Mesenchymal stem cell (in vitro differentiated cells and primary cell): ENCODE measurements around the gene AACS.

ENCODE experiments used
- DNase-seq: peaks from one replicate; pipeline ENCODE4 v3.0.0-alpha.2; 2013
- H2AFZ ChIP-seq: one replicate; pipeline ENCODE4 v1.6.1; 2013; ENCODE audit warnings: low read depth, mild to moderate bottlenecking, control low read depth, inconsistent platforms, low read length, moderate library complexity
- H2AK5ac ChIP-seq: 2 replicates; pipeline ENCODE4 v1.6.1; 2013; ENCODE audit warnings: low read length, moderate library complexity, mild to moderate bottlenecking, inconsistent platforms; ENCODE audit not compliant: severe bottlenecking
- H2BK120ac ChIP-seq: one replicate; pipeline ENCODE4 v1.6.1; 2013; ENCODE audit warnings: low read depth, mild to moderate bottlenecking, inconsistent platforms, low read length, moderate library complexity
- H2BK12ac ChIP-seq, 2 experiments: one replicate each; pipeline ENCODE4 v1.6.1; 2013; ENCODE audit warnings: inconsistent platforms in 2 of 2, low read length in 2 of 2, mild to moderate bottlenecking in 2 of 2, moderate library complexity in 2 of 2, control low read depth in 1 of 2
- H2BK15ac ChIP-seq: one replicate; pipeline ENCODE4 v1.6.1; 2013; ENCODE audit warnings: mild to moderate bottlenecking, low read depth, inconsistent platforms; ENCODE audit not compliant: poor library complexity, severe bottlenecking
- H2BK5ac ChIP-seq: 2 replicates; pipeline ENCODE4 v1.6.1; 2013; ENCODE audit warnings: low read depth, mild to moderate bottlenecking, low read length, control low read depth, inconsistent platforms; ENCODE audit not compliant: poor library complexity, severe bottlenecking
- H3K14ac ChIP-seq, 2 experiments: one replicate each; pipeline ENCODE4 v1.6.1; 2013; ENCODE audit warnings: inconsistent platforms in 2 of 2, low read length in 2 of 2, control low read depth in 1 of 2, mild to moderate bottlenecking in 1 of 2, moderate library complexity in 1 of 2
- H3K18ac ChIP-seq, 2 experiments: one replicate each; pipeline ENCODE4 v1.6.1; 2013; ENCODE audit warnings: inconsistent platforms in 2 of 2, low read length in 2 of 2, control low read depth in 1 of 2, low read depth in 1 of 2, mild to moderate bottlenecking in 1 of 2
- H3K23ac ChIP-seq, 2 experiments: one replicate each; pipeline ENCODE4 v1.6.1; 2013; ENCODE audit warnings: inconsistent platforms in 2 of 2, low read length in 2 of 2, mild to moderate bottlenecking in 2 of 2, moderate library complexity in 2 of 2, control low read depth in 1 of 2
- H3K27ac ChIP-seq: 2 replicates; pipeline ENCODE4 v1.5.1; 2013; ENCODE audit warnings: mild to moderate bottlenecking, moderate library complexity, low read length, control low read depth, inconsistent platforms; ENCODE audit not compliant: poor library complexity, severe bottlenecking
- H3K27me3 ChIP-seq, 2 experiments: 2 replicates each; pipeline versions ENCODE4 v1.6.1 to v1.7.0; 2013; ENCODE audit warnings: low read length in 2 of 2, mild to moderate bottlenecking in 2 of 2, moderate library complexity in 2 of 2, control low read depth in 1 of 2, inconsistent platforms in 1 of 2; ENCODE audit not compliant: control insufficient read depth in 1 of 2, insufficient read depth in 1 of 2
- H3K36me3 ChIP-seq, 2 experiments: 2 replicates each; pipeline versions ENCODE4 v1.6.1 to v1.7.0; 2013; ENCODE audit warnings: low read length in 2 of 2, control low read depth in 1 of 2, inconsistent platforms in 1 of 2, low read depth in 1 of 2, mild to moderate bottlenecking in 1 of 2; ENCODE audit not compliant: insufficient read depth in 2 of 2, control insufficient read depth in 1 of 2
- H3K4ac ChIP-seq, 2 experiments: one replicate each; pipeline ENCODE4 v1.6.1; 2013; ENCODE audit warnings: inconsistent platforms in 2 of 2, low read length in 2 of 2, mild to moderate bottlenecking in 2 of 2, moderate library complexity in 2 of 2, control low read depth in 1 of 2, low read depth in 1 of 2
- H3K4me1 ChIP-seq: 2 replicates; pipeline ENCODE4 v1.6.1; 2013; ENCODE audit warnings: low read depth, low read length, control low read depth; ENCODE audit not compliant: control insufficient read depth, insufficient read depth
- H3K4me2 ChIP-seq: 2 replicates; pipeline ENCODE4 v1.6.1; 2013; ENCODE audit warnings: low read length, mild to moderate bottlenecking, inconsistent platforms; ENCODE audit not compliant: poor library complexity, severe bottlenecking
- H3K4me3 ChIP-seq, 2 experiments: 2 replicates each; pipeline versions ENCODE4 v1.5.1 to v1.7.0; 2013; ENCODE audit warnings: low read length in 2 of 2, mild to moderate bottlenecking in 2 of 2, control low read depth in 1 of 2, low read depth in 1 of 2; ENCODE audit not compliant: insufficient read depth in 1 of 2
- H3K79me1 ChIP-seq: replicated peaks from 2 replicates; pipeline ENCODE4 v1.6.1; 2013; ENCODE audit warnings: mild to moderate bottlenecking, control low read depth, low read length, inconsistent platforms; ENCODE audit not compliant: poor library complexity, severe bottlenecking
- H3K9ac ChIP-seq: 2 replicates; pipeline ENCODE4 v1.7.0; 2013; ENCODE audit warnings: mild to moderate bottlenecking, low read length, moderate library complexity
- H3K9me3 ChIP-seq: 2 replicates; pipeline ENCODE4 v1.7.0; 2013; ENCODE audit warnings: mild to moderate bottlenecking, low read length; ENCODE audit not compliant: control insufficient read depth
- H4K8ac ChIP-seq: one replicate; pipeline ENCODE4 v1.6.1; 2013; ENCODE audit warnings: inconsistent platforms, mild to moderate bottlenecking, low read length, moderate library complexity
- H4K91ac ChIP-seq: one replicate; pipeline ENCODE4 v1.6.1; 2013; ENCODE audit warnings: mild to moderate bottlenecking, low read length, inconsistent platforms
- WGBS: methylation state at CpG from one replicate; pipeline ENCODE4 v1.1.7; 2013; ENCODE audit warnings: mixed read lengths; 5-methylcytosine and 5-hydroxymethylcytosine counted together

Gene AACS

GRCh38 chr12:125021096-125021495, 44.1 kb upstream of the AACS start:
- Histone ChIP-seq H2BK15ac (no peak overlapping the region), H2BK5ac (no peak overlapping the region), H3K4me1 (peaks cover 1% of the 10 kb centered on the region), H3K14ac (no peak overlapping the region), H3K27ac (no peak overlapping the region), H2BK12ac (no peak overlapping the region), H3K18ac (no peak overlapping the region), H3K23ac (no peak overlapping the region), H3K9me3 (no peaks in the 10 kb centered on the region), H3K79me1 (peaks cover 1% of the 10 kb centered on the region), H3K4ac (no peak overlapping the region), H3K27me3 (no peaks in the 10 kb centered on the region), H4K91ac (no peak overlapping the region), H3K9ac (no peak overlapping the region), H4K8ac (no peak overlapping the region), H2AFZ (no peak overlapping the region), H3K36me3 (peaks cover 0 to 15% of the 10 kb centered on the region in 2 experiments), H3K4me2 (no peak overlapping the region), H3K4me3 (no peak overlapping the region), H2BK120ac (no peak overlapping the region), H2AK5ac (no peak overlapping the region)
- 96% methylated on average over 9 of the region's 9 CpGs for WGBS
- DNase-seq: no peak

GRCh38 chr12:125021771-125022170, 43.5 kb upstream of the AACS start:
- no peak overlapping the region for H3K4me3 ChIP-seq
- no peak overlapping the region for H3K14ac ChIP-seq
- 85% methylated on average over 5 of the region's 5 CpGs for WGBS
- peaks cover 1% of the 10 kb centered on the region for H3K4me1 ChIP-seq
- no peak overlapping the region for H2BK120ac ChIP-seq
- no peak overlapping the region for H3K4ac ChIP-seq
- no peak overlapping the region for H2BK15ac ChIP-seq
- no peak overlapping the region for H3K18ac ChIP-seq
- H3K36me3 ChIP-seq: peaks cover 0 to 15% of the 10 kb centered on the region in 2 experiments
- no peak overlapping the region for H2BK5ac ChIP-seq
- H3K27ac ChIP-seq: no peak overlapping the region
- no peak overlapping the region for H2AFZ ChIP-seq
- H3K79me1 ChIP-seq: peaks cover 1% of the 10 kb centered on the region
- no peak overlapping the region for H2AK5ac ChIP-seq
- H3K9ac ChIP-seq: no peak overlapping the region
- no peak overlapping the region for H3K23ac ChIP-seq
- H3K9me3 ChIP-seq: no peaks in the 10 kb centered on the region
- no peak overlapping the region for H3K4me2 ChIP-seq
- no peaks in the 10 kb centered on the region for H3K27me3 ChIP-seq
- no peak for DNase-seq
- H4K91ac ChIP-seq: no peak overlapping the region
- no peak overlapping the region for H2BK12ac ChIP-seq
- no peak overlapping the region for H4K8ac ChIP-seq

- no peak for DNase-seq
- Histone ChIP-seq H2BK12ac (no peak overlapping the region), H4K8ac (no peak overlapping the region), H3K4ac (no peak overlapping the region), H3K79me1 (peaks cover 1% of the 10 kb centered on the region), H3K4me1 (peaks cover 1% of the 10 kb centered on the region), H3K18ac (no peak overlapping the region), H4K91ac (no peak overlapping the region), H3K9me3 (no peaks in the 10 kb centered on the region), H2BK120ac (no peak overlapping the region), H3K27ac (no peak overlapping the region), H2AFZ (no peak overlapping the region), H3K4me3 (no peak overlapping the region), H2AK5ac (no peak overlapping the region), H3K23ac (no peak overlapping the region), H2BK5ac (no peak overlapping the region), H3K36me3 (peaks cover 0 to 9% of the 10 kb centered on the region in 2 experiments), H3K4me2 (no peak overlapping the region), H3K9ac (no peak overlapping the region), H2BK15ac (no peak overlapping the region), H3K14ac (no peak overlapping the region), H3K27me3 (no peaks in the 10 kb centered on the region)
- WGBS: 96% methylated on average over 2 of the region's 2 CpGs
Observed at GRCh38 chr12:125023065-125023464, 42.2 kb upstream of the AACS start.

- Histone ChIP-seq H3K18ac (no peak overlapping the region), H2BK12ac (no peak overlapping the region), H2BK120ac (no peak overlapping the region), H3K4ac (no peak overlapping the region), H3K4me1 (peaks cover 1% of the 10 kb centered on the region), H2BK5ac (no peak overlapping the region), H3K79me1 (peaks cover 1% of the 10 kb centered on the region), H4K91ac (no peak overlapping the region), H3K9me3 (no peaks in the 10 kb centered on the region), H3K27ac (no peak overlapping the region), H3K23ac (no peak overlapping the region), H3K9ac (no peak overlapping the region), H3K14ac (no peak overlapping the region), H2AK5ac (no peak overlapping the region), H2BK15ac (no peak overlapping the region), H3K36me3 (peaks cover 0 to 9% of the 10 kb centered on the region in 2 experiments), H3K27me3 (no peaks in the 10 kb centered on the region), H3K4me2 (no peak overlapping the region), H2AFZ (no peak overlapping the region), H4K8ac (no peak overlapping the region), H3K4me3 (no peak overlapping the region)
- no peak for DNase-seq
- WGBS: 97% methylated on average over 43 of the region's 43 CpGs
Observed at GRCh38 chr12:125024949-125025563, 40.2 kb upstream of the AACS start.
